ENCODE measurements around the gene PLD1.
A peak's percentile ranks its signal among the peaks of the same experiment; 100 is the strongest.
"Not testable (repeated sequence)": the region's sequence is repeated elsewhere in the genome, so short reads cannot be mapped to it uniquely, and the experiment has no call there.

Gene PLD1

DNA sequence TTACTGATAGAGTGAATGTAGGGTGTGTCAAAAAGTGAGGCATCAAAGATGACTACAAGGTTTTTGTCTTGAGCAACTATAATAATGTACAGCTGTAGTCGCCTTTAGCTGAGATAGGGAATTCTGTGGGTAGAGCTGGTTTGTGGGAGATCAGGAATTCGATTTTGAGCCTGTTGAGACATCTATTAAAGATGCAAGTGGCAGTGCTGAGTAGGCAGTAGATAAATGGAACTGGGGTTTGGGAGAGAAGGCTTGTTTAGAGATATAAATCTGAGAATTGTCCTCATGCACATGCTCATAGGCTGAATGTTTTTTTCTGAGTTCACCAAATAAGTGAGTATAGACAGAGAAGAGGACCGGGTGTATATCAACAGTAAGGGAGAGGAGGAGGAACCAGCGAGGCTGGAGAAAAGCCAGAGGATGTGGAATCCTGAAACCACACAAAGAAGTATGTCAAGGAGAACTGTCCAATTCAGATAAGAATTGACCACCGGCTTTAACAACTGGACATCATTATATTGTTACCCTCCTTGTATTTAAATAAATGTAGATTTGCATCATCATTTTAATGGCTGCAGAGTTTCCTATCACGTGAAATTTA, 204.0 kb downstream of the PLD1 start:
- DNase-seq, result no peak

DNA sequence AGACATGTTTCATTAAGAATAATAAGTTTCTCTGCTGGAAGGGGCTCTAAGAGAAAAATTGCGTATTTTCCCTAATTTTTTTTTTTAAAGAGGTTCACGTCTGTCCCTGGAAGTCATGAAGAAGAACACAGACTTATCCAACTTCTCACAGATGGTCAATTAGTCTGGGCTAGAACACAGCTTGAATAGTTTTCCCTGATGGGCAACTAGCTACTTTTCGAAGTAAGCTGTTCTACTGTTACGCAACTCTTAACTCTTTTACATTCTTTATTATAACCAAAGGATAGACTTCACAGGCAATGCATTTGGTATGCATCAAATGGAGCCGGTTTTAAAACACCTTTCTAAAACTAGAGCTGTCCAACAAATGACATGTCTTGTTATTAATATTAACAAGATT, 205.9 kb downstream of the PLD1 start:
- DNase-seq, result no peak

DNA sequence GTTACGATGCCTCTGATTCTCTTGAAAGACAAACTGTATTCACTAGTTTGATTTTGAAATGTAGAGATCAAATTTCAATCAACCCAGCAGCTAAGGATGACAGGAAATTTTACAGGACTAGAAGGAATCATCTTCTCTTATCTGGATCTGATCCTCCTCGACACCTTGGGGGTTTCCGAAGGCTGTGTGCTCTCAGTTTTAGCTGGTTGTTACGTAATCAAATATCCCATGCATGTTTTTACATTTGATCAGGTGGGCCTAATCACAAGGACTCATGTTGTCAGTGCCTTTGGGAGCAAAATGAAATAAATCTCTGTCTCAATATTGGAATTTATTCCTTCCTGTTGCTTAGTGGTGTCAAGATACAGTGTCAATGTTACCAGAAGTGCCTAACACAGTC, 208.2 kb downstream of the PLD1 start:
- no peak for DNase-seq

DNA sequence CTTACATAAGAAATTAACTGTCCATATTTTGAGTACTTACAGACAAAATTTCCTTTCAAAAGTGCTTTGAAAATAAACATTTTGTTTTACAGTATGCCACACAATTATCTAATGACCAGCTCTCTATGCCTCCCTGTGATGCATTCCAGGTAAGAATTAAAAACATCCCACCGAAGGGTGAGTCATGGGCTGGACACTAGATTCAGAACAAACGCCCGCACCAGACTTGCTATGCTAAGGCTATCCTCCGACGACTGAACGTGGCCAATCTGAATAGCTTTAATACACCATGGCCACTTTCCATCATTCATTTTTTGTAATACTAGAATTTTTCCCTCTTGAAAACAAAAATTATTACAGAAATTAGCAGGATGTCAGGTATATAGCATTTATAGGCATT, 210.3 kb downstream of the PLD1 start:
- DNase-seq, result no peak

DNA sequence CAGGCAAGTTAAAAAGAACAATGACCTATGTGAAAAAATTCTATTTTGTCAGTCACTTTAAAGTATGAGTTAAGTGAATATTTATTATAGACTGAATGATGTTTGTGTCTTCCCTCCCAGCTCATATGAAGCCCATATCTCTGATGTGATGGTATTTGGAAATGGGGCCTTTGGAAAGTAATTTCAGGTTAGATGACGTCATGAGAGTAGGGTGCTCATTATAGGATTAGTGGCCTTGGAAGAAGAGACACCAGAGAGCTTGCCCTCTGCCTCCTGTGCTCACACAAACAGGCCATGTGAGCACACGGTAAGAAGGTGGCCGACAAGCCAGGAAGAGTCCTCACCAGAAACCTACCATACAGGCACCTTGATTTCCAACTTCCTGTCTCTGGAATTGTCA, 211.3 kb downstream of the PLD1 start:
- DNase-seq, result no peak

DNA sequence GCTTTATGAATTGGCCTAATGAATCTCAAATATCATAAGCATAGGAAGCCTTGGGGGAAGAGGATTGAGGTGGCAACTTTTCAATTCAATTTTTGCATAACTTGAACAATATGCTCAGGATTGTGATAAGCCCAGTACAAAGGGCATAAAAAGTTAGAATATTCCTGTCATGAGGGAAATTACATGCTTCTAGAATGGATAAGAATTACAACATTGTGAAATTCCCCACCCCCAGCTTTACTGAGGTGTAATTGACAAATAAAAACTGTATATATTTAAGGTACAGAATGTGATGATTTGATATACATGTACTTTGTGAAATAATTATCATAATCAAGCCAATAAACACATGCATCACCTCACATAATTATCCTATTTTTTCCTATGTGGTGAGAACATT, 217.5 kb downstream of the PLD1 start:
- DNase-seq, result no peak

DNA sequence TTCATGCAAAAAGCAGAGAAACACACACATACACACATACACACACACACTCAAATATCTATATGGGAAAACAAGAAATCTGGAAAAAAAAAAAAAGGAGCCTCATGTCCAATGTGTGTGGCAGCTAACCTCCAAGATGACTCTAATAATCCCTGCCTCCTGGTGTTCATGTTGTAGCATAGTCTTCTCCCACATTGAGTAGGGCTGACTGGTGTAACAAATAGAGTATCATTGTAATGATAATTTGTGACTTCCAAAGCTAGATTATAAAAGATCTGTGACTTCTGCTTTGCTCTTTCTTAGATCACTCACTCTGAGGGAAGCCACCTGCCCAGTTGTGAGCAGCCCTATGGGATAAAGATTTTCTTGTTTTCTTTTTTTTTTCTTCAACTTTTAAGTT, 219.2 kb downstream of the PLD1 start:
- no peak for DNase-seq

- DNase-seq, result no peak
Observed at GRCh38 chr3:171586274-171586673, 224.0 kb downstream of the PLD1 start.

DNA sequence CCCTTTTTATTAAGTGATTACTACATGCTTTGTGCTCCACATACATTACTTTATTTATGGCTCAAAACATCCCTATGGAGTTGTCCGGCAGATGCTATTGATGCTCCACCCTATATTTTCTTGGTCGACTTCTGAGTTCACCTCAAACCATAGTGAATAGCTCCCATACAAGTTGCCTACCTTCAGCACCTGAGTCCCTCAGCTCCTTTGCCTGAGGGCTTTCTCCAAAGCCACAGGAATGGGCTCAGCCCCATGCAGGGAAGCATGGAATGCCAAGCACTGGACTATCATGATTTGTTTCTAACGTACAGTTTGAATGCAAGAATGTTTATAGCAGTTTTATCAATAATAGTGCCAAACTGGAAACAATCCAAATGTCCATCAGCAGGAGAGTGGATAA, 225.2 kb downstream of the PLD1 start:
- DNase-seq, result no peak

GRCh38 chr3:171584100-171584499, 226.2 kb downstream of the PLD1 start:
- no peak for DNase-seq

DNA sequence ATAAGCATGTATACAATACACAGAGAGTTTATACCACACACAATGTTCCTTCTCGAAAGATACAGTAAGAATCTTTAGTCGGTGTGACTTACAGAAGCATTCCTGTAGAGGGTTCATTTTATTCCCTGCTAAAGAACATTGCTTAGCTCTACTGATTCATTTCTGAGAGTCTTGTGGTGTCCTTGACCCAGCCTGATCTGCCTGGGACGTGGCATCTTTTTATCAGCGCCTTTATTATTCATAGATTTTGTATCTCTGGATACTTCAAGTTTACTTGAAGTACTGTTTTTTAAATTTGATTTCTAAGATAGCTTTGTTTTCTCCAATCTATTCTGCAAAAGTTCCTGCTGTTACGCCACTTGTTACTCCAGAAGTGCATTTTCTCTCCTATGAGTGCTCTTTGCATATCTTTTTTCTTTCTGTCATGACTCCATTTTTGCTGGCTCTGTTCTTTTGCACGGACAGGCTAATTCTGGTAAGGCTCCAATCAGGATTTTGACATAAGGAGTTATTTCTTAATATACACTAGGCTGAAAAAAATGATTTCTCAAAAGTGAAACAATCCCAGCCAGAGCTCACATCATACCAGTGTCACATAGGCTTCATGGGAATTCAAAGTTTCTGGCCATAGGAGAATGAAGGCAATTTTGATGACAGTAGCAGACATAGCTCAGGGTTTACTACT, 235.6 kb downstream of the PLD1 start:
- no peak for DNase-seq

DNA sequence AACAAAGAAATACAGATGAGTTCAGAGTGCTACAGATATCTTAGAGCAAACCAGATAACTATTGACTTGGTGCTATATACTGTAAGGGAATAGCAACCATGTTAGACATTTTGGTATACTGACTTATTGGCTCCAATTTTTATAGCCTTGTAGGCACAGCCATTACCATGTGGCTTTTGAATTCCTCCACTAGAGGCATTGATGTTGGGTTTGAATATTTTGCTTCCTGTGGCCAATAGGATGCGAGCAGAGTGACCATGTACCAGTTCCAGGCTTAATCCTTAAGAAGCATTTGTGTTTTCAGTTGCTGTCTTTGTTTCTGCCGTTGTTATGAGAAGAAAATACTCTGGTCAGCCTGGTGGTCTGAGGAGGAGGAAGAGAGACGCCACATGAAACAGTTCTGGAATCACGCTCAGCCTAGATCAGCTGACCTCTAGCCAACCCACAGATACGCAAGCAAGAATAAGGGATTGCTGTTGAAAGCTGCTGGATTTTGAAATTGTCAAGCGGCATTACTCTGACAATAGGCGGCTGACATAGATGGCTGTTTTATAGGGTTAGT, 240.6 kb downstream of the PLD1 start:
- DNase-seq, result no peak

GRCh38 chr3:171568766-171569165, 241.5 kb downstream of the PLD1 start:
- no peak for DNase-seq

GRCh38 chr3:171566803-171567422, 243.4 kb downstream of the PLD1 start:
- peak; percentile 74 for DNase-seq

DNA sequence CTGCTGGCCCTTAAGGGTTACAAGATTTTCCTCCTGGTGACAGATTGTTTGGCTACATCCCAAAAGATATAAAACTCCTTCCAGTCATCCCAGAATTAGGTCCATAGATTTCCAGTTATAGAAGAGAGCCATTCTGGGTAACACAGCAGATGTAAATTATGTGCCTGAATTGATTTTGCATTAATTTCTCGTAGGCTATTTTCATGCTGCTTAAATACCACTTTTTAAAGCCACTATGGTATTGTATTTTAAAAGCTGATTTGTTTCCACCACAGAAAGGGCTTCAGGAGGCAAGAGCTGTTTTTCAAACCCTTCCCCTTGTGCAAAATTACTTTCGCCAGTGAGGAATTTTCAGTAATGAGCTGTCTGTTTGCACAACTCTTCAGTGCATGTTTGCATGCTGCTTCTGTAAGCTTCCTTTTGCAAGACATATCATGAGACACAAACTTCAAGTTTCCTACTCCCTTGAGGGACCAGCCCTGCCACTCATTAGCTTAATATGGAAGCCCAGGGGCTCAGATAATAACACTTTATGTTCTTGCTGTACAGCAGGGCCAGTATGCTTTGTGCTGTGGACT, 244.7 kb downstream of the PLD1 start:
- no peak for DNase-seq

DNA sequence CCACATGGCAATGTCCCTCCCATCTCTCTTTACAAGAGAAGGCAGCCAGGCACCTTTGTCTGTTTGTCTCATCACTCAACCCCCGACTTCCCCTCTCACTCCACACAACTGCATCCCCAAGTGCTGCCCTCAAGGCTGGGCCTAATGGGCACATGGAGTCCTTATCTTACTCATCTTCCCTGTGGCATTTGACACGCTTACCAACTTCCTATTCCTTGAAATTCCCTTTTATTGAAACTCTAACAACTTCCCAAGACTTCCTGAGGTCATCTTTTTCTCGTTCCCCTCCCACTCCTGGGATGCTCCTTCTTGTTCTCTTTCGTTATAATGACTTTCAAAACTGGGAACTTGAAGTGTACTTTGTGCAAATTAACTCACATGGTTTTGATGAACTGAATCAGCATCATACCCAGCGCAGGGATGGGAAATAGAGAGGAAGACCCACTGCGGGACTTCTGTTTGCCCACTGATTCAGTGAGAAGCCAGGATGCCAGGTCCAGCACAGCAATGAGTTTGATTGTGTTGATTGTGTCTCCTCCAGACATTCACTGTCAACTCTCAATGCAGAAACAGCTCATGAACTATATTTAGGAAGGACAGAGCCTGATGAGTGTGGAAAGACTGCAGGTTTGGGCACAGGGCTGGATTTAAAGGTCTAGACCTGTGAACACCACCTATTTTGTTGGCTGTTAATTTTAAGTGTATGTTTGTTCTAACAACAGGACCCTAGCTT, 245.4 kb downstream of the PLD1 start:
- no peak for DNase-seq

DNA sequence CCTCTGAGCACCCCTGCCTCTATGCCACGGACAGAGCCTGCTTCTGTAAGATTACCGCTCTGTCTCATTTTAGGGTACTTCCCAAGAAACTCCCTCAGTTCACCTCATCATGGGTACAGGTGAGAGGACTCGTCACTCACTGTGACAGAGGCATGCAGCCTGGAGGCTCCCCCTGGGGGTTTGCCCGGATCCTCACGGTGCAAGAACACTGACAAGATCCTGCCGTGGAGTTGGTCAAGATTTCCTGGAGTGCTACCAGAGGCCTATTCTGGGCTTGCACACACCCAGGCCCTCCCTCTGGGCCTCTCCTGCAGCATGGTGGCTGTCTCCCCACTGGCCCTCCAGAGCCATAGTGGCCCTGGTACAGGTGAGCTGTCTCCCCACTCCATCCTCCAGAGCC, 247.0 kb downstream of the PLD1 start:
- no peak for DNase-seq

DNA sequence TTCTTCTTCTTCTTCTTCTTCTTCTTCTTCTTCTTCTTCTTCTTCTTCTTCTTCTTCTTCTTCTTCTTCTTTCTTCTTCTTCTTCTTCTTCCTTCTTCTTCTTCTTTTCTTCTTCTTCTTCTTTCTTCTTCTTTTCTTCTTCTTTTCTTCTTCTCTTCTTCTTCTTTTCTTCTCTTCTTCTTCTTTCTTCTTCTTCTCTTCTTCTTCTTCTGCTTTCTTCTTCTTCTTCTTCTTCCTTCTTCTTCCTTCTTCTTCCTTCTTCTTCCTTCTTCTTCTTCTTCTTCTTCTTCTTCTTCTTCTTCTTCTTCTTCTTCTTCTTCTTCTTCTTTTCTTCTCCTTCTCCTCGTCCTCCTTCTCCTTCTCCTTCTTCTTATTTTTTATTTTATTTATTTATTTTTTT, 247.8 kb downstream of the PLD1 start:
- not testable (repeated sequence) for DNase-seq

GRCh38 chr3:171561596-171562323, 248.5 kb downstream of the PLD1 start:
- DNase-seq, result no peak

DNA sequence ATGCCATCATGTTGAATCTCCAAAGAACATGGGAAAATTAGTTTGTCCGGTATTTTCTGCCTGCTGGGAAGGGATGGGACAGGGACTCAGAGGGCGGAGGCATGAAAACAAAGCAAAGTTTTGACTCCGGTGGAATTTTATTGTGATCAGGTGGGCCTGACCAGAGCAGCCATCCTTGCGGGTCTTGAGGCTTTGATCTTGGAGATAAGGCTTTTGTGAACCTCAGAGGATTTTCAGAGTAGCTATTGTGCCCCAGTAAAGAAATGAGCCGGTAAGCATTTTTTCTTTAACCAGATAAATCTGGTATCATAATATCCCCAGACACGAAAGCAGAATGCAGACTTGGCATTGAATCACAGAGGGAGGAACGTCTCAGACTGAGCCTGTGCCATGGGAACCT, 250.7 kb downstream of the PLD1 start:
- no peak for DNase-seq

- no peak for DNase-seq
Observed at GRCh38 chr3:171558188-171558696, 252.0 kb downstream of the PLD1 start.

GRCh38 chr3:171557173-171557572, 253.1 kb downstream of the PLD1 start:
- no peak for DNase-seq
